Vagina (tissue), 2 donors: ENCODE data around the gene GART. TPM values are rescaled to one million over a fixed set of nuclear protein-coding genes. Genes with fewer than 3 reads are reported as not detected.
"Not testable (repeated sequence)": the region's sequence is repeated elsewhere in the genome, so short reads cannot be mapped to it uniquely, and the experiment has no call there.

ENCODE experiments used
- DNase-seq, 2 donors: peaks; one replicate each; pipeline ENCODE4 v3.0.0-alpha.2; 2017; ENCODE audit errors: extremely low spot score in 2 of 2
- H3K27ac ChIP-seq: fragments of 200-600 bp; sonication (generic); one replicate; pipeline ENCODE4 v1.5.1; 2019
- H3K27me3 ChIP-seq: fragments of 200-600 bp; sonication (generic); one replicate; pipeline ENCODE4 v1.5.1; 2019
- H3K36me3 ChIP-seq, 2 donors: fragments of 200-600 bp; sonication (generic); one replicate each; pipeline ENCODE4 v1.5.1; 2017 to 2019
- H3K4me1 ChIP-seq: fragments of 200-600 bp; sonication (generic); one replicate; pipeline ENCODE4 v1.5.1; 2019
- H3K4me3 ChIP-seq, 2 donors: fragments of 200-600 bp; sonication (generic); 1 replicate in 1 of 2; 2 replicates in 1 of 2; pipeline ENCODE4 v1.5.1; 2016 to 2019
- H3K9me3 ChIP-seq: fragments of 200-600 bp; sonication (generic); one replicate; pipeline ENCODE4 v1.5.1; 2019
- POLR2A ChIP-seq, 2 donors: fragments of 450-650 bp; IDR thresholded peaks; one replicate each; pipeline ENCODE4 v1.6.1; 2017; ENCODE audit warnings: antibody characterized with exemption in 2 of 2, mild to moderate bottlenecking in 2 of 2, moderate library complexity in 2 of 2
- POLR2AphosphoS5 ChIP-seq, 2 donors: sonication (generic); formaldehyde crosslinking; IDR thresholded peaks; one replicate each; pipeline ENCODE4 v1.9.0; 2017; ENCODE audit warnings: antibody characterized with exemption in 2 of 2, mild to moderate bottlenecking in 2 of 2, low read depth in 1 of 2; ENCODE audit not compliant: insufficient read depth in 1 of 2
- intact Hi-C: fragments of 100-400 bp; cut with DNase I; formaldehyde crosslinking; loops from one replicate; pipeline ENCODE4 v1.15.1; 2023
- total RNA-seq: library from RNA; depleted of rRNA; stranded (reverse); fragments of >200 nt; gene quantifications from one replicate; pipeline ENCODE4 v1.2.3, GENCODE V29; 2016
- TF ChIP-seq, protein P1 (sequence below), 3 experiments: fragments of 450-650 bp in 2 of 3; fragments of 200-600 bp in 1 of 3; sonication (generic) in 1 of 3; IDR thresholded peaks; one replicate each; pipeline ENCODE4 v1.5.1; 2017 to 2019; ENCODE audit warnings: antibody characterized with exemption in 3 of 3, mild to moderate bottlenecking in 2 of 3, moderate library complexity in 2 of 3

Gene GART
- total RNA-seq, 1 donor from 2014 or later = 47.6 TPM

DNA sequence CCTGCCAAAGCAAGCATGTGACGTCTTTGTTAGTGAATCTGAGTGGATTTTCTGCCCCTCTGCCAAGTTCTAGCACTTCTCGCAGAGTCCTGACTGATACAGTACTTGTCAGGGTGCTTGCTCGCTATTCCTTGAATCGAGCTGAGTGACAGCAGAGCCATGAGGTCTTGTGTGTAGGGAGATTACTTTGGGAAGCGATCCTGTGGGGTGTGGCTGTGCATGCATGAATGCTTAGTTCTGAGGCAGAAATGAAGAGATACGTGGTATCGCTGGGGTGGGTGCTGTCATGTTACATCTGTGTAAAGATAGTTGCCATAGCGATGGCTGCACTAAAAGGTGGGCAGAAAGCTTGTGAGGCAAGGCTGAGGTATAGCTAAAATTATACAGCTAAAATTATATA, 31.1 kb downstream of the GART start:
- H3K36me3 ChIP-seq = peaks cover 0 to 62% of the 10 kb centered on the region in 2 donors
- DNase-seq = no peak
- intact Hi-C loops = no loop called here
- no peaks in the 10 kb centered on the region for H3K9me3 ChIP-seq
- H3K4me1 ChIP-seq = no peaks in the 10 kb centered on the region
- H3K4me3 ChIP-seq = no peak overlapping the region
- H3K27me3 ChIP-seq = no peaks in the 10 kb centered on the region
- no peak overlapping the region for H3K27ac ChIP-seq
- no peak for TF ChIP-seq POLR2AphosphoS5 (IDR thresholded peaks at IDR 0.05; ENCODE audit: insufficient read depth in 1 of 2, low read depth in 1 of 2)
- TF ChIP-seq, protein P1, sequence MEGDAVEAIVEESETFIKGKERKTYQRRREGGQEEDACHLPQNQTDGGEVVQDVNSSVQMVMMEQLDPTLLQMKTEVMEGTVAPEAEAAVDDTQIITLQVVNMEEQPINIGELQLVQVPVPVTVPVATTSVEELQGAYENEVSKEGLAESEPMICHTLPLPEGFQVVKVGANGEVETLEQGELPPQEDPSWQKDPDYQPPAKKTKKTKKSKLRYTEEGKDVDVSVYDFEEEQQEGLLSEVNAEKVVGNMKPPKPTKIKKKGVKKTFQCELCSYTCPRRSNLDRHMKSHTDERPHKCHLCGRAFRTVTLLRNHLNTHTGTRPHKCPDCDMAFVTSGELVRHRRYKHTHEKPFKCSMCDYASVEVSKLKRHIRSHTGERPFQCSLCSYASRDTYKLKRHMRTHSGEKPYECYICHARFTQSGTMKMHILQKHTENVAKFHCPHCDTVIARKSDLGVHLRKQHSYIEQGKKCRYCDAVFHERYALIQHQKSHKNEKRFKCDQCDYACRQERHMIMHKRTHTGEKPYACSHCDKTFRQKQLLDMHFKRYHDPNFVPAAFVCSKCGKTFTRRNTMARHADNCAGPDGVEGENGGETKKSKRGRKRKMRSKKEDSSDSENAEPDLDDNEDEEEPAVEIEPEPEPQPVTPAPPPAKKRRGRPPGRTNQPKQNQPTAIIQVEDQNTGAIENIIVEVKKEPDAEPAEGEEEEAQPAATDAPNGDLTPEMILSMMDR (IDR thresholded peaks at IDR 0.05) = no peak

DNA sequence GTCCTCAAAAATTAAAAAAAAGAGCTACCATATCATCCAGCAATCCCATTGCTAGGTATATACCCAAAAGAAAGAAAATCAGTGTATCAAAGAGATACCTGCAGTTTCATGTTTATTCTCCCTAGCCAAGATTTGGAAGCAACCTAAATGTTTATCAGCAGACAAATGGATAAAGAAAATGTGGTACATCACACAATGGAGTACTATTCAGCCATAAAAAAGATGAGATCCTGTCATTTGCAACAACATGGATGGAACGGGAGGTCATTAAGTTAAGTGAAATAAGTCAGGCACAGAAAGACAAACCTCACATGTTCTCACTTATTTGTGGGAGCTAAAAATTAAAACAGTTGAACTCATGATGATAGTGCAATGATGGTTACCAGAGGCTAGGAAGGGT, 34.9 kb downstream of the GART start:
- peaks cover 0 to 31% of the 10 kb centered on the region in 2 donors for H3K36me3 ChIP-seq
- H3K9me3 ChIP-seq, intact Hi-C loops: not testable (repeated sequence)

DNA sequence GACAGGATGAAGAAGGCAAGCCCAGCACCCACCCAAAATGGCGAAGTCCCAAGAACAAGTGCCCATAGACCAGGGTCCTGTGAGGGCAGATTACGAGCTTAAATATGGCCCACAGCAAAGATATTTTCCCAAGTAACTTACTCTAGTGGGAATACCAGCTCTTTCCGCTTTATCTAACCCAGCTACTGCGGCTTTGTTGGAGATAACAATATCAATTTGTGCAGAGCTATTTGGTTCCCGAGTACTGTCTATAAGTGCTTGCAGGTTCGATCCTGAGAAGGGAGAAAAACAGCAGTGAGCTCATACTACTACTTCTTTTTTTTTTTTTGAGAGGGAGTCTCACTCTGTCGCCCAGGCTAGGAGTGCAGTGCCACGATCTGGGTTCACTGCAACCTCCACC, 36.1 kb downstream of the GART start:
- Histone ChIP-seq H3K36me3 (peaks cover 0 to 21% of the 10 kb centered on the region in 2 donors), H3K9me3 (no peaks in the 10 kb centered on the region), H3K4me3 (no peak overlapping the region), H3K27me3 (no peaks in the 10 kb centered on the region), H3K27ac (no peak overlapping the region), H3K4me1 (no peaks in the 10 kb centered on the region)
- intact Hi-C loops = no loop called here
- TF ChIP-seq POLR2A (IDR thresholded peaks at IDR 0.05) (no peak), POLR2AphosphoS5 (IDR thresholded peaks at IDR 0.05; ENCODE audit: insufficient read depth in 1 of 2, low read depth in 1 of 2) (no peak)
- TF ChIP-seq, protein P1 (IDR thresholded peaks at IDR 0.05) = no peak
- no peak for DNase-seq

More for the DNA sequence above, 34.9 kb downstream of the GART start:
- not testable (repeated sequence) for H3K27ac ChIP-seq, H3K4me1 ChIP-seq, H3K4me3 ChIP-seq, DNase-seq, H3K27me3 ChIP-seq

DNA sequence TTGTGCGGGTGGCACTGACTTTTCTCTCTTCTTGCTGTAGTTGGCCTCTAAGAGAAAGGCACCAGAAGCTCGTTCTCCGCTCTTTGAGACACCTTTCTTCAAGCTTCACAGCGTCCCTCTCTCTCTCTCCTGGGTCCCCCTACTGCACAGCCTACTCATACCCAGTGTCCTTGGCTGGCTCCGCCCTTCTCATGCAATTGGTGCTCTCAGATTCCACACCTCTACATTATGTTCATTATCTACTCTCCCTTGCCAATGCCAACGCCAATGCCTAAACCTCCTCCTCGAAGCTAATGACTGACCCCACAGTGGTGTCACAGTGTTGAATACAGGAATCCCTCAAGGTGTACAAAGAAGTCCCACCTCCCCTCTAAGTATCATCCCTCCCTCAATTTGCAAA, 45.6 kb downstream of the GART start:
- TF ChIP-seq POLR2AphosphoS5 (IDR thresholded peaks at IDR 0.05; ENCODE audit: insufficient read depth in 1 of 2, low read depth in 1 of 2) = no peak
- TF ChIP-seq POLR2A (IDR thresholded peaks at IDR 0.05) = no peak
- TF ChIP-seq, protein P1 (IDR thresholded peaks at IDR 0.05) = no peak
- Histone ChIP-seq H3K27me3 (no peaks in the 10 kb centered on the region), H3K27ac (no peak overlapping the region), H3K4me1 (no peaks in the 10 kb centered on the region), H3K4me3 (no peak overlapping the region), H3K36me3 (no peaks in the 10 kb centered on the region), H3K9me3 (no peaks in the 10 kb centered on the region)
- intact Hi-C loops = no loop called here
- DNase-seq = no peak

DNA sequence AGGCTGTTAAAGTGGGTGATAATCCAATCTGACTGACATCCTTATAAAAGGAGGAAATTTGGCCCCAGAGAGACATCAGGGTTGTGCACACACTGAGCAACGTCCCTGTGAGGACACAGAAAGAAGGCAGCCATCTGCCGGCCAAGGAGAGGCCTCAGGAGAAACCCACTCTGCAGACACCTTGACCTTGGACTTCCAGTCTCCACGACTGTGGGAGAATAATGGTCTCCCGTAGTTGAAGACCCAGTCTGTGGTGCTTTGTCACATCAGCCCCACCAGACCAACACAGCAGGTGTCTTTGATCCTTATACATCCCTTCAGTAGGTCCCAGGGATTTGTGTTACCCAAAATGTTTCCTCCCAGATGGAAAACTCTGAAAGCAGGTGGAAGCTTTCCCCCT, 46.2 kb downstream of the GART start:
- intact Hi-C loops = no loop called here
- H3K4me3 ChIP-seq = no peak overlapping the region
- H3K27me3 ChIP-seq = no peaks in the 10 kb centered on the region
- TF ChIP-seq, protein P1 (IDR thresholded peaks at IDR 0.05) = no peak
- TF ChIP-seq POLR2A (IDR thresholded peaks at IDR 0.05) = no peak
- no peak for TF ChIP-seq POLR2AphosphoS5 (IDR thresholded peaks at IDR 0.05; ENCODE audit: insufficient read depth in 1 of 2, low read depth in 1 of 2)
- no peak overlapping the region for H3K27ac ChIP-seq
- no peaks in the 10 kb centered on the region for H3K9me3 ChIP-seq
- DNase-seq = no peak
- H3K36me3 ChIP-seq = no peaks in the 10 kb centered on the region
- no peaks in the 10 kb centered on the region for H3K4me1 ChIP-seq

DNA sequence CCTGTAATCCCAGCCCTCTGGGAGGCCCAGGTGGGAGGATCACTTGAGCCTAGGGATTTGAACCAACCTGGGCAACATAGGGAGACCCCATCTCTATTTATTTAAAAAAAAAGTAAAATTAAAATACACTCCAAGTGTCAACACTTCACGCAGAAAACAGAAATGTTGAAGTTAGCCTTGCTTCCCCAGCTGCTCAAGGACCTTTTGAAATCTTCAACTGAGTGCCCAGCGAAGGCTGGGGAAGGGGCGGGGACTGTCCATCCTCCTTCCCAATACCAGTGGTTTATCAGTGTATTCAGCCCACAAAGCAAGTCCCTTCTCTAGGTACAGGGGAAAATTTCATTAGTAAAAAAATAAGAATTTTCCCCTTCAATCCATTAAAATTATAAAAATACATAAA, 48.2 kb downstream of the GART start:
- Histone ChIP-seq H3K9me3 (no peaks in the 10 kb centered on the region), H3K27me3 (no peaks in the 10 kb centered on the region), H3K36me3 (no peaks in the 10 kb centered on the region), H3K27ac (no peak overlapping the region), H3K4me3 (no peak overlapping the region), H3K4me1 (no peaks in the 10 kb centered on the region)
- TF ChIP-seq POLR2A (IDR thresholded peaks at IDR 0.05) (no peak), POLR2AphosphoS5 (IDR thresholded peaks at IDR 0.05; ENCODE audit: insufficient read depth in 1 of 2, low read depth in 1 of 2) (no peak)
- TF ChIP-seq, protein P1 (IDR thresholded peaks at IDR 0.05) = no peak
- DNase-seq = no peak
- intact Hi-C loops = no loop called here
